ENCODE results near the gene TCF15.

TCF15 gene

DNA sequence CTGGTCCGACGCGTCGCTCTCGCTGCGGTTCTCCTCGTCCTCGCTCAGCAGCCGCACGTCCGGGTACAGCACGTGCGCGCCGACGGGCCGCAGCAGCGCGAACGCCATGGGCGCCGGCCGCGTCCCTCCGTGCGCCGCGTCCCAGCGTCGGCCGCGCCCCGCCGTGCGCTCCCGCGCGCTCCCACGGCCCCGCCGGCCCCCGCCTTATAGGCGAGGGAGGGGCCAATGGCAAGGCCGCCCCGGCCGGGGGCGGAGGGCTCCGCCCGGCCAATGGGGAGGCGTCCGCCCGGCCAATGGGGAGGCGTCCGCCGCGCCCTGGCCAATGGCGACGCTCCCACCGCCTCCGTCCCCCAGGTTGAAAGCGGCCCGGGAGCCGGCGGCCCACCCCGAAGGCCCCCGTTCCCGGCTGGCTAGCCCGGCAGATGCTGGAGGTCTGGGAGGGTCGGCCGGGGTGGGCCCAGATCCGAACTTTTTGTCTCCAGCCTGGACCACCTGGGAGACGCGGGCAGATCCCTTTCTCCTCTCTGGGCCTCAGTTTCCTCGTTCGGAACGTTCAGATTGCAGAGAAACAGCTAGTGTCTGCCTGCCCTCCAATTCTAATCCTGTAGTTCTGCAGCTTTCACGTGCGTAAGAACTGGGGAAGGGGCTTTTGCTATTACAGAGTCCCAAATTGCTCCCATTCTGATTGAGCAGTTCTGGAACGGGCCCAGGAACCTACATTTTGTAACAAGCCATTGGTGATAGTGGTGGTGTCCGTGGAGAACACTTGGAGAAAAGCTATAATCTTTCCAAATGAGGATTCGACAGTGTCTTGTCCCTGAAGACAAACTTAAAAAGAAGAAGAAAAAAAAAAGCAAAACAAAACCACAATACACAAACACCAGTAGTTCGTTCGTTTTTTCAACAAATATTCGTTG lies at the start of gene TCF15:
Gene TCF15, minus strand, starts transcription at position 180 of the 917 bp plus-strand sequence. Its CDS starts 72 bp downstream, at position 108.
- no peak for DNase-seq (ENCODE audit: low read depth in 2 of 2)

DNA sequence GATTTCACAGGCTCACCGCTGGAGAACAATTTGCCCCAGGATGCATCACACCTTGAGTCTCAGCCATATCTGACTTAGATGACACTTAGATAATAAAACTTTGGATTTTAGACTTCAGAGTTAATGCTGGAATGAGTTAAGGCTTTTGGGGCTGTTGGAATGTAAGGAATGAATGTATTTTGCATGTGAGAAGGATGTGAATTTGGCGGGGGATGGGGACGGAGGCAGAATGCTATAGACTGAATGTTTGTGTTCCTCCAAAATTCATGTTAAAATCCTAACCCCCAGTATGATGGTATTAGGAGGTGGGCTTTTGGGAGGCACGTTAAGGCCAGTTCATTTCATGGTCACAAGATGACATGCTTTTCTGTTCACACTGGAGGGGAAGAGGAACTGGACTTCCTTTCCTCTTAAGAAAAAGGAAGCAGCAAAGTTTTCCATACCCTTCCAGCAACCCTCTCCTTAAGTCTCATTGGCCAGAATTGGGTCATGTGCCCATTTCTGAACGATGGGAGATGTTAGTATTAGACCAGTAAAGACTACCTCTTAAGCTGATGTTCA lies 48.7 kb upstream of the TCF15 start:
- no peak for DNase-seq (ENCODE audit: low read depth in 2 of 2)

DNA sequence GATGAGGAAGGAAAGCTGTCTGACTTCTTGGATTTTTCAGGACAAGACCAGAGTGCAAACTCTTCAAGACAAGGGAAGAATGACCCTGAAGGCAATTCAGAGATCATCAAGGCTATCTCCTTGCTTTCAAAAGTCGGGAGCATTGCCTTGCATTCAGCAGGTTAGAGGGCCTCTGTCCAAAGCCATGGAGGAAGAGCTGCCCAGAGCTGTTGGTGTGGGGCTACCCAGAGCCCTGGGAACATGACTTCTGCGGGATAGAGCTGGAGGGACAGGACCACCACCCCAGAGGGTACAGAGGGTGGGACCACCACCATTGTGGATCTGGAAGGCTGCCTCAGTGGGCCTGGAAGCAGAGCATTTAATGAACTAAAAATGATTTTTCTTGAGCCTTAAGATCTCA lies 48.1 kb upstream of the TCF15 start:
- no peak for DNase-seq (ENCODE audit: low read depth in 2 of 2)

- DNase-seq (ENCODE audit: low read depth in 2 of 2) = no peak
These were observed 45.9 kb upstream of the TCF15 start for GRCh38 chr20:655726-656624.

GRCh38 chr20:654417-654750 lies 44.3 kb upstream of the TCF15 start:
- no peak for DNase-seq (ENCODE audit: low read depth in 2 of 2)

- DNase-seq (ENCODE audit: low read depth in 2 of 2) = no peak
These were observed 43.7 kb upstream of the TCF15 start for GRCh38 chr20:653590-654416.

DNA sequence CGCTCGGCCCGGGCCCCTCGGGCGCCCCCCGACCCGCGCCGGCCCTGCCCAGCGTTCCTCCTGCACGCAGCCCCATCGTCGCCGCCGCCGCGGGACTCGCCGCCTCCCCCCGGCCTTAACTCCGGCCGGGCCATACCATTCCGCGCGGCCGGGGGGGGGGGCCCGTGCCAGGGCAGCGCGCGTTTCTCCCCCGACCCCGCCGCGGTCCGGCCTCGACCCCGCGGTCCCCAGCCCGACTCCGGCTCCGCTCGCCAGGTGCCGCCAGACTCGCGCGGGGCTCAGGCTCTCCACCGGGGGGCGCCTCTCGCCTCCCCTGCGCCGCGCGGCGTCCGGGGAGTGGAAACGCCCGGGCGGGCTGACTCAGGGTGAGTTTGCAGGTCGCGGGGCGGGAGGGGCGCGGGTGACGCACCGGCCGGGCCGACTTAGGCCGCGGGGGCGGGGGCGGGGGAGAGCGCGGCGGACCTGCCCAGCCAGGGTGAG lies 43.0 kb upstream of the TCF15 start, which contains the start of gene SRXN1:
Gene SRXN1, minus strand, starts transcription at position 91 of the 480 bp plus-strand sequence. Its CDS starts 15 bp downstream, at position 76.
- DNase-seq (ENCODE audit: low read depth in 2 of 2) = peak; percentile 61 to 75

GRCh38 chr20:652615-653109 lies 42.6 kb upstream of the TCF15 start:
- no peak for DNase-seq (ENCODE audit: low read depth in 2 of 2)

GRCh38 chr20:651713-652614 lies 41.9 kb upstream of the TCF15 start:
- DNase-seq (ENCODE audit: low read depth in 2 of 2) = no peak

- no peak for DNase-seq (ENCODE audit: low read depth in 2 of 2)
These were observed 40.8 kb upstream of the TCF15 start for GRCh38 chr20:650954-651353.

DNA sequence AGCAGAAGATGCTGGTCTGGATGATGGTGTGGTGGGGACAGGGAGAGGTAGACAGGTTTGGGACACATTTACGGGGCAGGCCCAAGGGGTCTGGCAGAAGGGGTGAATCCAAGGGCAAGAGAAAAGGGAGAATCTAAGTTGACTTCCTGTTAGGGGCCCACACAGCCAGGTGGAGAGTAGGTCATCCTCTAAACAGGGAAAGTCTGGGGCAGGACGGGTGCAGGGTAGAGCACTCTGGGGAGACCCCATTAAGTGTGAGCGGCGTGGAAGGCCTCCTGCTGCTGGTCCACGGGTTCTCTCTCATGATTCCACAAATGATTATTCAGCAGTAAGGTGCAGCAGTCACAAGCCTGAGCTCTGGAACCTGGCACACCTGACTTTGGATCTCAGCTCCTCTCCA lies 40.2 kb upstream of the TCF15 start:
- no peak for DNase-seq (ENCODE audit: low read depth in 2 of 2)

DNA sequence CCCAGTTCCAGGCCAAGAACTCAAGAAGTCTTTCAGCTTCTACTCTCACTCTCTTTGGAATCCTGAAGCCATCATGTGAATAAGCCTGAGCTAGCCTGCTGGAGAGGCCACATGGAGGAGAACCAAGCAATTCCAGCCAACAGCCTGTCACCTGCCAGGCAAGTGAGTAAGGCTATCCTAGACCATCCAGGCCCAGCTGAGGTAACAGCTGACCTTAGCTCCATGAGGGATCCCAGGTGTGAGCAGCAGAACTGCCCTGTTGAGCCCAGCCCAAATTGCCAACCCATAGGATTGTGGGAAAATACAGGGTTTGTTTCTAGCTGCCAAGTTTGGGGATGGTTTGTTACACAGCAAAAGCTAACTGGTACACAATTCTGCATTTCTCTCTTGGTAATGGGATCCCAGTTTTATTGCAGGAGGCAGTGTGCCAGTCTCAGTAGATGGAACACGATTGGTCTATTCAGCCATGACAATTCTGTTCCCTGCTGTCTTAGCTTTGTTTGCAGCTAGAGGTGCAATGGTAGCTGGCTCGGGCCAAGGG lies 37.4 kb upstream of the TCF15 start:
- DNase-seq (ENCODE audit: low read depth in 2 of 2) = no peak

DNA sequence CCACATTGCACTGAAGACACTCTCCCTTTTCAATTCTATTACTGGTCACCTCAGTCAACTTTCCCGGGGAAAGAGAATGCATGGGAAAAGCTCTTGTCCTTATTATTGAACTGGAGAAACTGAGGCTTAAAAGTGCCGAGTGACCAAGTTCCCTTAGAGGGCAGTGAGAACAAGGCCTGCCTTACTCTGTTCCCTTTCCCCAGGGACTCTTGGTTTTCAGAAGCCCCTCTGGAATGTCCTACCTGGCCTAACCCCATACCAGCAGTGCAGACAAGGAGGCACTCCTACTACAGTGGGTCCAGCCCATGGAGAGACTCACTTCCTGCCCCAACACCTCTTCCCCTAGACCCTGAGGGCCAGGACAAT lies 36.7 kb upstream of the TCF15 start:
- DNase-seq (ENCODE audit: low read depth in 2 of 2) = no peak

DNA sequence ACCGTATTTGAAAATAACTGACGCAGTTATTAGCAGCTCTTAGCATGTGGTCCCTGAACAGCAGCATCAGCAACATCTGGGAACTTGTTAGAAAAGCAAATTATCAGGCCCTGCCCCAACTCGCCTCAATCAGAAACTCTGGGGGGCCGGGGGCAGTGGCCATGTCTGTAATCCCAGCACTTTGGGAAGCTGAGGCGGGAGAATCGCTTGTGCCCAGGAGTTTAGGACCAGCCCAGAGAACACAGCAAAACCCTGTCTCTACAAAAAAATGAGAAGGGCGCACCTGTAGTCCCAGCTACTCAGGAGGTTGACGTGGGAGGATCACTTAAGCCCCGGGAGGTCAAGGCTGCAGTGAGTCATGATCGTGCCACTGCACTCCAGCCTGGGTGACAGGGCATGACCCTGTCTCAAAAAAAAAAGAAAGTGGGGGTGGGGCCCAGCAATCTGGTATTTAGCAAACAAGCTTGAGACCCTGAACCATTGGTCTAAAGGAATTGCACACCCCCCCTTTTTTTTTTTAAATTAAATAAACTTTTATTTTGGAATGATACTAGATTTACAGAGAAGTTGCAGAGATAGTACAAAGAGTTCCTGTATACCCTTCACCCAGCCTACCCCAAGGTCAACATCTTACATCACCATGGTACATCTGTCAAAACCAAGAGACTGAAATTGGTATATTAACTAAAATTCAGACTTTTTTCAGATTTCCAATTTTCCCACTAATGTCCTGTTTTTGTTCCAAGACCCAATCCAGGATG lies 36.2 kb upstream of the TCF15 start:
- no peak for DNase-seq (ENCODE audit: low read depth in 2 of 2)

DNA sequence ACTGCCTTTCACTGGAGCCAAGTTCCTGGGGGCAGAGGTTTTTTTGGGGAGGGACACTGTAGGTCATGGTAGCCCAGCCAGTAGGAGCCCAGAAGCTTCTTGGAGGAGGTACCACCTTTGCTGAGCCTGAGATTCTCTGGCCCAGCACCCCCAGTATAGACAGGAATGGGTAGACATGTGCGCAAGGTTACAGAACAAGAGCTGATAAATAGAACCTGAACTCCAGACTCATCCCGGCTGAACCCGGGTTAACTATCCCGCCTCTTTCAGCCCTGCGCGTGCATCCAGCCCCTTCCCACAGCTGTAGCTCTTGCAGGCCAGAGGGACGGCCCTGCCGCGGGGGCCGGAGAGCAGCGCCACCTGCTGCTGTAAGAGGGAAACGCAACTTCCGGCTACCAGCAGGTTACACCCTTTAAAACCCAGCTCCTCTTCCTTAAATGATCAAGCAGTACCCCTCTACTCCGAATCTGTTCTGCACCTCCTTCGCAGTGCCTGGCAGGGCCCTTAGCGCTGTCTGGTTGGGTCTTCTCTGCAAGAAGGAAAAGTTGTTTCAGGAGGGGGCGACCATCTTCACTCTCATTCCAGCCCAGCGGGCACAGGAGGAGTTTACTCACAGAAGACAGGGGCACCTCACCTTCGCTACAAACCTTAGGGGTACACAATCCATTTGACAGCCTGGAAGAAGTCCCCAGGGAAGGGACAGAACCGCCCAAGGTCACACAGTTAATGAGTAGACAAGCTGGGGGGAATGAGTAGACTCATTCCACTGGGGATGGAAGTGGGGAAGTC lies 35.4 kb upstream of the TCF15 start:
- no peak for DNase-seq (ENCODE audit: low read depth in 2 of 2)

GRCh38 chr20:644692-645317 lies 34.7 kb upstream of the TCF15 start:
- DNase-seq (ENCODE audit: low read depth in 2 of 2) = no peak

DNA sequence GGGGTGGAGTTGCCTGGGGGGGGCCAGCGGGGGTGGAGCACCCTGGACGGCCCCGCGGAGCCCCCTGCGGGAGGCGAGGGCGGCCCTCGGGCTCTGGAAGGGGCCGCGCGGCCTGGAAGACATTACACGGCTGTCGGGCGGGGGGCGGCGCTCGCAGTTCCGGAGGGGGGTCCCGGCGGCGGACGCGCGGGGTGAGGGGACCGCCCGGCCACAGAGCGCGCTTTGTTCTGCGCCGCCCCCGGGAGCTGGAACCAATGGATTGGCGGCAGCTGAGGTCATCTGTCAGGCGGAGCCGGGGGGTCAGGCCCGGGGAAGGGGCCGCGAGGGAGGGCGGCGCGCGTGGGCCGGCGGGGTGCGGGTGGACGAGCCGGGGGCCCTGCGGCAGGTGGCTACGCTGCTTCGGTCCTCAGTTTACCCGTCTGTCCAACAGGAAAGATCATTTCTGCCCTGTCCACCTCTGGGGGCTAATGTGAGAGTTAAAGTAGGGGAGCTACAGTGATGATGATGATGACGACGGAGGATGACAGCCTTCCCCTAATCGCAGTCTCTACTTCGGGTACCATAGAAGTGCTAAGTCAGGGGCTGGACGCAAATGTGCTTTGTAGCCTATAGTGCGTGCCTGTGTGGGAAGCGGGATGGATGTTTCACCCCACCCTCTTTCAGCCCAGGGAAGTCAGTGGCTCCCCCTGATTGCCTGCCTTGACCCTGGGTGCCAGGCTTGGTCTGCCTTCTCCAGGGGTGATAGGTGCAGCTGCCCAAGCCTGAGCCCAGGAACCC lies 32.5 kb upstream of the TCF15 start:
- DNase-seq (ENCODE audit: low read depth in 2 of 2) = no peak

Data from fibroblast of skin of left biceps (primary cell).